Limb (tissue), 2 donors: ENCODE results near the gene CELF1.

Experiments
- DNase-seq, 2 donors: peaks; one replicate each; pipeline ENCODE4 v3.0.0-alpha.2; 2016; ENCODE audit errors: extremely low spot score in 2 of 2

The CELF1 gene

DNA sequence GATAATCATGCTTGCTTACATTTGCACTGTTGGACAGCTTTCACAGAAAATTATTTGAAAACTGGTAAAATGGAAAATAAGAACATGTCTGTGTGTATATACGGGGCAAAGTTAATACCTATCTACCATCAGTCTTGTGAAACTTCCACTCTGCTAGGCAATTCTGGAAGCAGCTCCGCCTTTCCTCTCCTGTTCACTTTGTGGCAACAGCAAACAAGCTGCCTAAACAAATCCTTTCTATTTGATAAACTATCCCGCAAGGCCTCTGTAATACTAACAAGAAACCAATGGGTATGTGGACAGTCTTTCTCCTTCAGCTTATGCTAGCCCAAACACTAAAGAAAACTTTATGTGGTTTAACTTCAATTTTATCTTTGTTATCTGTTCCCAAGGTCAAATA lies 64.8 kb downstream of the CELF1 start:
- no peak for DNase-seq

DNA sequence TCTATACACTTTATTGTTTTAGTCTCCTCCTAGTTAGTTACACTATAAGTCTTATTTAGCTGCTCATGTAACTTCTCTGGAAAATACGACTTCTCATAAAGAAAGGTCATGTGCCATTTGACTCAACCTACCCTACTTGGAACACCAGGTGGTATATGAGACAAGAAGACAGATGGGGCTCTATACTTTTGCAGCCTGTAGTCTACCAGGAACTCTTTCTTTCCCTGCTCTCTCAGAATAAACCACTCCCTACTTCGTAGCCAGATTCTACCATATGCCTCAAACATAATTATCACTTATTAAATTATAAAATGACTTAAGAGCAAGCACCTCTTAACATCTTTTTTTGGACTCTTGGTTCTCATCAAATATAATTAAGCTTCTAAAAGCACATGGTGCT lies 65.5 kb downstream of the CELF1 start:
- DNase-seq = no peak

DNA sequence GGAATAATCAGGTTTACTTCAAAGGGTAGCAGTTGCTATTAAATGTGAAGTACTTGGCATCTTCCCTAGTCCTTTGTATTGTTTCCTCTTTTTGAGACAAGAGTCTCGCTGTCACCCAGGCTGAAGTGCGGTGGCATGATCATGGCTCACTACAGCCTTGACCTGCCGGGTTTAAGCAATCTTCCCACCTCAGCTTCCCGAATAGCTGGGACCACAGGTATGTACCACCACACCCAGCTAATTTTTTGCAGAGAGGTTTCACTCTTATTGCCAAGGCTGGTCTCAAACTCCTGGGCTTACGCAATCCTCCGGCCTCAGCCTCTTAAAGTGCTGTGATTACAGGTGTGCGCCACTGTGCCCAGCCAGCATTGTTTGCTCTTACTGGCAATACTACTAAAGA lies 67.8 kb downstream of the CELF1 start:
- DNase-seq = no peak

DNA sequence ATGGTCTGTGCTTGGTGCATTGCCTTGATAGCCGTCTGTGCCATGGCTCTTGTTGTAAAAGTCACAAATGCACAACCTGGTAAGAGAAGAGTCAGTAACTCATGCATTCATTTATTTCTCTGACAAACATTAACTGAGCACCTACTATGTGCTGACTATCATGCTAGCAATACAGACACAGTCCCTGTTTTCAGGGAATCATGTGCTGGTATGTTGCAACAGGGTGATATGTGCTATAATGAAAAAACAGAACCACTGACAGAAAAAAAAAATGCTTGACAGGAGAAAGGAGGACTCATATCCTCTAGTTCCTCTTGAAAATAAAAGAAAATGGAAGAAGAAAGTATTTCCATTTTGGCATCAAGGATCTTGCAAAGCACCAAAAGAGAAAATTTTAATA lies 69.5 kb downstream of the CELF1 start:
- no peak for DNase-seq

DNA sequence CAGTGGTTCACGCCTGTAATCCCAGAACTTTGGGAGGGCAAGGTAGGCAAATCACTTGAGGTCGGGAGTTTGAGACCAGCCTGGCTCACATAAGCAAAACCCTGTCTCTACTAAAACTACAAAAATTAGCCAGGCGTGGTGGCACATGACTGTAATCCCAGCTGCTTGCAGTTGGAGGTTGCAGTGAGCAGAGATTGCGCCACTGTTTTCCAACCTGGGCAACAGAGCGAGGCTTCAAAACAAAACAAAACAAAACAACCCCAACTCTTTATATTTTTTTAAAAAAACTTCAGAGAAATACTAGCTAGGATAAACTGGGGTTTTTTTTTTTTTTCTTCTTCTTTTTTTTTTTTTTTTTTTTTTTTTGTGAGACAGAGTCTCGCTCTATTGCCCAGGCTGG lies 72.2 kb downstream of the CELF1 start:
- no peak for DNase-seq

DNA sequence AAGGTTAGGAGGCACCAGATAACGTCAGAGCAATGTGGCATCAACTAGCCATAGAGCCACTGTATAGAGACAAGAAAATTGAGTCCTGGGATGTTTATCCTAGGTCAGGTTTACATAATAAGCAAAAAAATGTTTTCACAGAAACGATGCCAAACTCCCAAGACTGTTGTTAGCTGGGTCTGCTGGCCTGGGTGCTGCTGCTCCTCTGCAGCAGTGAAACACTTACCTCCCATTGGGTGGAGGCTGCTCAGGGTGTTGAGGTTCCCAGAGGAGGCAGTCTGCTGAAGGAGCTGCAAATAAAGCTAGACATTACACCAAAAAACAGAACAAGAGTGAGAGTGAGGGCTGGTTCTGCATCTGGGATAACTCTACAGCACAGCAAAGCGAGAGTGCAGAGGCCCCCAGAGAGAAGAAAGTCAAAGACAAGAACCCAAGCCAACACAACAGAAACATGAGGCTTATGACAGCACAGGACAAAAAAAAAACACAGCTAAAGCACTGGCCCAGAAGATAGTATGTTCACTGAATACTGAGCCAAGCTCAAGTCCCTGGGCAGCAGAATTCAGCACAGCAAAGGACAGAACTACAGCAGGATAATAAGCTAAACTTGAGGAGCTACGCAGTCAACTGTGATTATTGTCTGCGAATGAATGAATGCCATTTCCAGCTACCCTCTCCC lies 74.1 kb downstream of the CELF1 start:
- DNase-seq = no peak

DNA sequence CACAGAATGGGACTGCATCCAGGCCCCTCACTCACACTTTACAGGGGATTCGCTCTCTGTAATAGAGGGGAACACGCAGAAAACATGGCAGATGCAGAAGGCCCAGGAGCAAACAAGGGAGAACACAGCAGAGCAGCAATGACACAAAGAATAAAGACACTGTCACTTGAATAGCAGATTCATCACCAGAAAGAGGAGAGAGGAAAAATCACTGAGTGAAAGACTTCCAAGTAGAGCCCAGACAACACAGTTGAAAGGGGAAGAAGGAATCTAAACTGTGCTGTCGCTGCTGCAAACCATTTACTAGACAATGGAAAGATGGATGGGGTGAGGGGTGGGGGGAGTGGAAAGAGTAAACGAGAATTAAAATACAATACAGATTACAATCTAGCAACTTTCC lies 75.2 kb downstream of the CELF1 start:
- DNase-seq = no peak

DNA sequence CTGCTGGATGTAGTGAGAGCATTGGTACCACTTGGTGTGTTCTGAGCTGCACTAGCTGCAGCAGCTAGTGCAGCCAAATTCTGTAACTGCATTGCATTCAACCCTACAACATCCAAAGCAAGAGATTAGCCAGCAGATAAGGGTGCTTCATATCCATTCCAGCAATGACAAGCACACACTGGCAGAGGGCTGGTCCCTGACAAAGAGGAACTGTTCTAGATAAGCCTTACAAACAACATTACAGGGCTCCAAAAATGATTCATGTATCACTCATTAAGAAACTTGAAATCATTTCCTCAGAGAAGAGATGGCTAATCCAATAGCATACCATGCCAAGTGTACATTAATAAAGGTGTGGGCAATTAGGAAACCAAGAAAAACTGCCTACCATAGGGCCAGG lies 75.6 kb downstream of the CELF1 start:
- DNase-seq = no peak

DNA sequence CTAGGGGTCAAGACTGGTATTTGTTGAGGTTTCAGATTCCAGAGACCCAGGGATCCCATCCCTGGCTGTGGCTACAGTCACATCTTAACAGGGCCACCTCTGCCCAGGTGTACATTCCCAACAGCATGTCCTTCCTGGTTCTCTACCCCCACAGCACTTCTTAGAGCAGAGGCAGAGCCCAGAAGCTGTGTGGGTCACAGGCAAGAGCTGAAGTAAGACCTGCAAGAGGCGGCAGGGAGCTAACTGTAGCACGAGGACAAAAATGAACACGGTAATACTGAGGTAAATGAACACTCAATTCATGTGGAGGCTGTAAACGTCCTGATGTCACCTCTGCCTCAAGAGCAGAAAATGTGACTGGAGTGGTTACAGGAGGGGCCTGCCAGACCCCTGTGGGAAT lies 82.3 kb downstream of the CELF1 start:
- no peak for DNase-seq

DNA sequence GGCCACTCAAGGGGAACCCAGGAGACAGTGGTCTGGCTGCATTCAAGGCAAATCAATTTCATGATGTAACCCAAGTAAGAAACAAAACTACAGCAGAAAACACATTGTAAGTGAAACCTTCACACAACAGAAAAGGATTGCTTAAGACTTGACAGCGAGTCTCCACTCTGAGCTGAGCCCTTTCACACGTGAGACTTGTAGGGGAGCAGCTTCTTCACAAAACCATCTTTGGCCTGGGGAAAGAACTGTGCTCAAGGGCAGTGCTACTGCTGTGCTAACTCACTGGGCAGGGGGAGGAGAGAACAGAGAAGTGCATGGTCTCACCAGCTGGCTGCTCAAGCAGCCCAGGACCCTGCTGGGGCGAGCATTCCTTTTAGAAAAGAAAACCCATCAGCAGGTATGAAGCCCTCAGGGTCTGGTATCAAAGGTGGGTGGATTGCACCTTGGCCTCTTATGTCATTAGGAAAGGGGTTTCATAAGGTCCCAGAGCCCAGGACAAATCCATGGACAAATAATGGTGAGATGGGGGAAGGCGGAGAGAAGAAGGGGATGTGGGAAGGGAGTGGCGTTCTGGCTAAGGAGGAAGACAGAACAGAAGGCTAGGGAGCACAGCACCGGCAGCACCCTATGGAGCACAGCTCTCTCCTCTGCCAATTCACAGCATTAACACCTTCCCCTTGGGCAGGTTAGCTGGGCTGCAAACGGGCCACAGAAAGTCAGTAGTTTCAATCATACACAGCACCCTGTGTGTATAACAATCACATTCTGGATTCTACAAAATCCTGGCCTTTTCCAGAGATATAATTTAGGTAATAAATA lies 83.4 kb downstream of the CELF1 start:
- DNase-seq = no peak

DNA sequence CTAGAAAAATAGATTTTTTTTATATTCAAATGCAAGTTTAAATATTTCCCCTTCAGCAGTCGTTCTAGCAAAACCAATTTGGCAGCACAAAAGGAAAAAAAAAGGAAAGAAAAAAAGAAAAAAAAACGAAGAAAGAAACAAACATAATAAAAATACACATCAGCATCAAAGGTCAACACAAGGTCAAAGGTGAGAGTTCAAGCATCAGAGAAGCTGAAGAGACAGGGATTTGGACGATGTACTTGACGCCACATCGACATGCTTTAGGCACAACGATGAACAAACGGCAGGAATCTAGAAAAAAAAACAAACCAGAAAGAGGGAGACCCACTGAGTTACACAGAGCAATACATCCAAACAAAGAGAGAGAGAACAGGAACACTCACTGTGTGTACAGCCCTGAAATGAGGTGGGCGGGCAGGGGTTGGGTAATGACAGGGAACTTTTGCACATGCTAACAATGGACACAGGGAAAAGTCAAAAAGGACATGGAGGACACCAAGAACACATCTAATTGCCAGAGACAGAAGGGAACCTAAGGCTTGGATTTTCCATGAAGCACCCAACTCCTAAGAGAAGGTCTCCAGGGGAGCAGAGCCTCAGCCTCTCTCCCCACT lies 84.2 kb downstream of the CELF1 start:
- DNase-seq = no peak

DNA sequence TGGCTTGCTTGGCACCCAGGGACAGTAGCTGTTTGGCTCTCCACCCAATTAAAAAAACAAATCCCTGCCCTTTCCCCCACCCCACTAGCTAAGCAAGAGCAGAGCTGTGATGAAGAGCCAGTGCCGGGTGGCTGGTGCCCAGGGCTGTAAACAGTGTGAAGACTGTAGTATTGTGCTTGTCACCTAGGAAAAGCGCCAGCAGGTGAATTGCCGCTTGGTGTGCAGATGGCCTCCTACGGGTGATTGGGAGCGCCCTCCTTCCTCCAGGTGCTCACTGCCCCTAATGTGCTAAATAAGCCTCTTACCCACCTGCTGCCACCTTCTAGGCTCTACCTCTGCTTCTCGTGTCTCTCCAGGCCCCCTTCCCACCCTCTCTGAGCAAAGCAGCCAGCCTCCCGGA lies 85.6 kb downstream of the CELF1 start:
- DNase-seq = no peak

DNA sequence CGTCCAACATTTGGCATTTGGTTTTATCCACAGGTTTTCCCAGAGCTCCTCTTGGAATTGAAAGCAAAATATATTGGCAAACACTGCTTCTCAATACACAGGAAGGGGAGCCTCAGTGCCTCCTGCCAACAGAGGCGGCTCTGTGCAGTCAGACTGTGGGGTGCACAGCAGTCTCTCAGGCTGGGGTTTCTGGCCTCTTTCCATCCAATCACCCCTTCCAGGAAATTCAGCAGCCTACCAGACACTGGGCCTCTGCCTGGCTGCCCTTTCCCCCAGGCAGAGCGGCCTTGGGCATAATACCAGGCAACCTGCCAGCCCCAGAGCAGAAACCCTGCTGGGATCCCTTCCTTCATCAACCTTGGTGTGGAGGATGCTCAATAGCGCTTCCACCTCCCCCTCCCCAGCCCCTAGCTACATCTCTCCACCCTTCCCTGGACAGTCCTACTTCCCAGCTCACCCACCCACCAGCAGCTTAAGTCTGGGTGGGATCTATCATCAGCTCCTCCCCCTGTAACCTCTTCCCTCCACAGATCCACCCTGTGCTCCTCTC lies 86.2 kb downstream of the CELF1 start:
- peak; percentile 37 to 62 for DNase-seq

DNA sequence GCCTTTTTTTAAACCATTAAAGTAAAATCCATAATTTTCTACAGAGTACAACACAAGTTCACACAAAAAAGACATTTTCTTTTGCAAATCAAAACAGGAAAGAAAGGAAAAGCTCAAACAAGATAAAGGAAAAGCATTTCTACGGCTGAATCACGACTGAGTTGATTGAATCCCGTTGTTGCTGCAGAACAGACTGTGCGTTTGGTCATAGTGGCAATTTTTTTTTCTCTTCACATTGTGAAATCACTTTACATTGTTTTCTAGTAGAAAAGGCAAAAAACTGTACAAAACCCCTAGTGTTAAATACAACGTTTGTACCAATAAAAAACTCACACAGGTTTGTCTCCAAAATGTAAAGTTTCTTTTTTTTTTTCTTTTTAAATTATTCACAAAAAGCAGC lies 86.7 kb downstream of the CELF1 start:
- no peak for DNase-seq

DNA sequence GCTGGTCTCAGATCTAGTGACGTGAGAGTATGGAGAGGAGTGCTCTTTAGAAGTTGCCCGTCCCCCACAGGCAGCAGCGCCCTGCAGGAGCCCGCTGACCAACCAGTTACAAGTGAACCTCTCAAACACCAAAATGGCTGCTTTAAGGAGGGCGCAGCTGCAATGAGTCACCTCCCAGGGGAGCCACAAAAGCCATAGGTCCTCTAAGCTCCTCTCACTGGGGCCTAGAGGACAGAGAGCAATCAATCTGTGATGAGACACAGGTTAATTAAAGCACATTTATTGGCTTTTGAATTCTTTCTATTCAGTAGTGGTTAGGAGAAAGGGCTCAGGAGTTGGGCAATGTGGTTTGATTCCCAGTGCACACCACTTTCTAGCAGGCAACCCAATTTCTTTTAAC lies 88.4 kb downstream of the CELF1 start:
- no peak for DNase-seq

DNA sequence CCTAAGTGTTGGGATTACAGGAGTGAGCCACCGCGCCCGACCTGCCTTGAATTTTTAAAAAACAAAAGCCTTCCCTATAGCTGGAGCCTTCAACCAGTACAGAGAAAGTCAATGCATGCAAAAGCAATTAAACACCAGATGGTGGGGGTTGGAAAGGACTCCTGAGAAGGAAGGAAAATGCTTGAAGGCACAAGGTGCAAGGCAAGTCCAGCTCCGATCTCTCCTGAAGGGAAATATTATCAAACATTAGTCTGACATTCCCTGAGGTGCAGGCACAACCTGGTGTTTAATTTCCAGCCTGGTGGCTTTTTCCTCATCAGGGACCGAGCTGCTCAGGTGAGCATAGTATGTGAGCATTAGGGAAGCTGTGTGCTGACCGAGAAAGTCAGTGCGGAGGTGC lies 91.1 kb downstream of the CELF1 start:
- DNase-seq = no peak

DNA sequence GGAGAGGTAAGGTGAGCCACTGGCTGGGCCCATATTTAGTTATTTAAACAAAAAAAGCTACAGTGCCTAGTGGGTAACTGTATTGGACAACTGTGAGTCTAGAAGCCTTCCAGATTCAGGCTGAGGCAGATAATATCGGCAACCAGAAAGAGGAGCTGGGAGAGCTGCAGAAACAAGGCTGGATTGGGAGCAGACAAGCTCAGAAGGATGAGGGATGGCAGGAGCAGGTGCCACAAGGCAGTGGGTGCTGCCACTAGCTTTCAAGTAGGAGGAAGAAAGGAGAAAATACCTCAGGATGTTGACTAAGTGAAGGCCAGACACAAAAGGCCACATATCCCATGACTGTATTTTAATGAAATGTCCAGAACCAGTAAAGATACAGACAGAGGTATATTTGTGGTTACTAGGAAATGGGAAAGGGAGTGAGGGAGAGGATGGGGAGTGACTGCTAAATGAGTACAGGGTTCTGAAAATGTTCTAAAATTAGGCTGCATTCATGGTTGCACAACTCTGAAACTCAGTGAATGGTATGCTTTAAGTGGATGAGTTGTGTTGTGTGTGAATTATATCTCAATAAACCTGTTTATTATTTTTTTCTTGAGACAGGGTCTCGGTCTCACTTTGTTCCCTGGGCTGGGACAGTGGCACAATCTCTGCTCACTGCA lies 92.2 kb downstream of the CELF1 start:
- DNase-seq = no peak

DNA sequence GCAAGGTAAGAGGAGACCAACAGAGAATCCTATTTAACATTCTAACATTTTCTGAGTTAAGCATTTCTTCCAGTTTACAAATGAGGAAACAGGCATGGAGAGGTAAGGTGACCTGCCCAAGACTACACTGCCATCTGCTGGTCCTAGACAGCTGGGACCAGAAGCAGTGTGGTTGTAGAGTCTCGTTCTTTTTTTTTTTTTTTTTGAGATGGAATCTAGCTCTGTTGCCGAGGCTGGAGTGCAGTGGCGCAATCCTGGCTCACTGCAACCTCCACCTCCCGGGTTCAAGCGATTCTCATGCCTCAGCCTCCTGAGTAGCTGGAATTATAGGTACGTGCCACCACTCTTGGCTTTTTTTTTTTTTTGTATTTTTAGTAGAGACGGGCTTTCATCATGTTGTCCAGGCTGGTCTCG lies 98.7 kb downstream of the CELF1 start:
- peak; percentile 74 to 79 for DNase-seq

DNA sequence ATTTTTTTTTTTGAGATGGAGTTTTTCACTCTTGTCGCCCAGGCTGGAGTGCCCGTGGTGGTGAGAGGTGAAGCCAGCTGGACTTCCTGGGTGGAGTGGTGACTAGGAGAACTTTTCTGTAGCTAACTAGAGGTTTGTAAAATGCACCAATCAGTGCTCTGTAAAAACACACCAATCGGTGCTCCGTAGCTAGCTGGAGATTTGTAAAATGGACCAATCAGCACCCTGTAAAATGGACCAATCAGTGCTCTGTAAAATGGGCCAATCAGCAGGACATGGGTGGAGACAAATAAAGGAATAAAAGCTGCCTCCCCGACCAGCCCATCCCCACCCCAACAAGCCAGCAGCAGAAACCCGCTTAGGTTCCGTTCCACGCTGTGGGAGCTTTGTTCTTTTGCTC lies 99.6 kb downstream of the CELF1 start:
- no peak for DNase-seq

DNA sequence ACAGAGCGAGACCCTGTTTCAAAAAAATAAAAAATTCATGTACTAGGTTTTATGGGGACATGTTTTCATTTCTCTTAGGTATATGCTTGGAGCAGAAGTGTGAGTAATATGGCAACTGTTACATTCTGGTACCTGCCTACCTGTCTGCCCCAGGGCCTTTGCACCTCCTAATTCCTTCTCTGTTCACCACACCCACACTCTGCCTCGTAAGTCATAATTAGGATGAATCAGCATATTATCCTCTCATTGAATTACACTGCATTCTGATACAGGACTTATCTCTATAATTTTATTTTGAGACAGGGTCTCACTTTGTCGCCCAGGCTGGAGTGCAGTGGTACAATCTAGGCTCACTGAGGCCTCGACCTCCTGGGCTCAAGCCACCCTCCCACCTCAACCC lies 100.9 kb downstream of the CELF1 start:
- no peak for DNase-seq

DNA sequence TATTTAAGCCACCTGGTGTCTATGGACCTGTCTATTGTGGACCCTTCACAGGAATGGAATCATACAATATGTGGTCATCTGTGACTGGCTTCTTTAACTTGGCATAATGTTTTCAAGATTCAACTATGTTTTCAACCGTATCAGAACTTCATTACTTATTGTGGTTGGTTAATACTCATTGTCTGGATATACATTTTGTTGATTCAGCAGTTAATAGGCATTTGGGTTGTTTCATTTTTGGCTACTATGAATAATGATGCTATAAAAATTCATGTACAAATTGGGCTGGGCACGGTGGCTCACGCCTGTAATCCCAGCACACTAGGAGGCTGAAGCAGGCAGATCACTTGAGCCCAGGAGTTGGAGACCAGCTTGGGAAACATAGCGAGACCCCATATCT lies 101.5 kb downstream of the CELF1 start:
- no peak for DNase-seq

DNA sequence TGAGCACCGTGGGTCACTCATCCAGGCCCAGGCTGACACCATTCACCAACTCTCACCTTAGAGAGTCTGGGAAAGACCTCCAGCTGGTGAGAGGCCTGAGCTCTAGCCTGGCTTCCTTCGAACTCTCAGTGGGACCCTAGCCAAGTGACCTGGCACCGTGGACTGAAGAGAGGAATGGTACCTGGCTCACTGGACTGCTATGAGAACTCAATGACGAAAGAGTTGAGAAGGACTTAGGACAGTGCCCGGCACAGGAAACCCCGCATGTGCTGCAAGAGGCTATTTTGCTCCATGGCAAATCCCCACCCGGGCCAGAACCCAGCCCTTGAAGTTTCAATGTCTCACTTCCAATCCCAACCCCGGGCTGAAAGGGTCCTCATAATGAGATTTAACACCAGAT lies 103.4 kb downstream of the CELF1 start:
- DNase-seq = no peak
